ENCODE results near the gene SEC24A.

DNA sequence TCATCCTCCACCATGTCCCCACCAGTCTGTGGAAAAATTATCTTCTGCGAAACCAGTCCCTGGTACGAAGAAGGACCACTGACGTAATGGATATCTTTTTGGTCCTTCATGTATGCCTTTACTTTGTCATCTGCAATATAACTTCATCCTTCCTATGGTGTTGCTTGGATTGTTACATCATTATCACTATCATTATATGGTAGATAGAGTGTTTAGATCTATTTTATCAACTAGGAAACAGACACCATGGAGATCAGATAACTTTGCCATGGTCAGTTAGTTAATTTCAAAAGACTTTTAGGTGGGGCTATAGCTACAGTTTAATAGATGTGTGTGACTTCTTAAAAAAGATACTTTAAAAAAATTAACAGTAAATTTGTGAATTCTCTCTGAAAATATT is 66.0 kb downstream of the SEC24A start:
- TF ChIP-seq, protein P1, sequence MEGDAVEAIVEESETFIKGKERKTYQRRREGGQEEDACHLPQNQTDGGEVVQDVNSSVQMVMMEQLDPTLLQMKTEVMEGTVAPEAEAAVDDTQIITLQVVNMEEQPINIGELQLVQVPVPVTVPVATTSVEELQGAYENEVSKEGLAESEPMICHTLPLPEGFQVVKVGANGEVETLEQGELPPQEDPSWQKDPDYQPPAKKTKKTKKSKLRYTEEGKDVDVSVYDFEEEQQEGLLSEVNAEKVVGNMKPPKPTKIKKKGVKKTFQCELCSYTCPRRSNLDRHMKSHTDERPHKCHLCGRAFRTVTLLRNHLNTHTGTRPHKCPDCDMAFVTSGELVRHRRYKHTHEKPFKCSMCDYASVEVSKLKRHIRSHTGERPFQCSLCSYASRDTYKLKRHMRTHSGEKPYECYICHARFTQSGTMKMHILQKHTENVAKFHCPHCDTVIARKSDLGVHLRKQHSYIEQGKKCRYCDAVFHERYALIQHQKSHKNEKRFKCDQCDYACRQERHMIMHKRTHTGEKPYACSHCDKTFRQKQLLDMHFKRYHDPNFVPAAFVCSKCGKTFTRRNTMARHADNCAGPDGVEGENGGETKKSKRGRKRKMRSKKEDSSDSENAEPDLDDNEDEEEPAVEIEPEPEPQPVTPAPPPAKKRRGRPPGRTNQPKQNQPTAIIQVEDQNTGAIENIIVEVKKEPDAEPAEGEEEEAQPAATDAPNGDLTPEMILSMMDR (conservative IDR thresholded peaks at IDR 0.05; ENCODE audit: low read length) = no peak
- no peak for TF ChIP-seq EZH2phosphoT487 (IDR thresholded peaks at IDR 0.05; ENCODE audit: borderline replicate concordance, low read depth, low read length)

Data from OCI-LY7 (cell line).